AG09319 (cell line): Measurements from ENCODE around the gene NUP153.
"Not testable (repeated sequence)": the region's sequence is repeated elsewhere in the genome, so short reads cannot be mapped to it uniquely, and the experiment has no call there.

Experiments
- DNase-seq: peaks from one replicate; pipeline ENCODE4 v3.0.0-alpha.2; 2010; ENCODE audit warnings: low read depth; ENCODE audit errors: extremely low read depth
- TF ChIP-seq, protein P1 (sequence below): IDR thresholded peaks from 2 replicates; pipeline ENCODE4 v1.5.1; 2011; ENCODE audit warnings: low read depth, mild to moderate bottlenecking, inconsistent platforms, low read length, moderate library complexity

The NUP153 gene

DNA sequence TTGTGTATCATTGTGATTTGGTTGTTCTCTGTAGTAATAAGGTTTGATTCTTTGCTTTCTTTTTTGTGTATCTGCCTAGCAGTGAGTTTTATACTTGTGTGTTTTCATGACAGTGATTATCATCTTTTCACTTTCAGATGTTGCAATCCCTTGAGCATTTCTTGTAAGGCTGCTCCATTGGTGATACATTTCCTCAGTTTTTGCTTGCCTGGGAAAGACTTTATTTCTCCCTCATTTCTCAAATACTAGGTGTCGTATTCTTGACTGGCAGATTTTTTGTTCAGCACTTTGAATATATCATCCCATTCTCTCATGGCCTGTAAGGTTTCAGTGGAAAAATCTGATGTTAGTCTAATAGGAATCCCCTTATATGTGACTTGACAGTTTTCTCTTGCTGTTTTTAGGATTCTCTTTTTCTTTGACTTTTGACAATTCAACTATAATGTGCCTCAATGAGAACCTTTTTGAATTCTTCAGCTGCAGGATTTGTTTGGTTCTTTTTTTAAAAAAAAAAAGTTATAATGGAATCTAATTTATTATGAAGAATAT lies 31.1 kb upstream of the NUP153 start:
- DNase-seq: no peak
- TF ChIP-seq, protein P1, sequence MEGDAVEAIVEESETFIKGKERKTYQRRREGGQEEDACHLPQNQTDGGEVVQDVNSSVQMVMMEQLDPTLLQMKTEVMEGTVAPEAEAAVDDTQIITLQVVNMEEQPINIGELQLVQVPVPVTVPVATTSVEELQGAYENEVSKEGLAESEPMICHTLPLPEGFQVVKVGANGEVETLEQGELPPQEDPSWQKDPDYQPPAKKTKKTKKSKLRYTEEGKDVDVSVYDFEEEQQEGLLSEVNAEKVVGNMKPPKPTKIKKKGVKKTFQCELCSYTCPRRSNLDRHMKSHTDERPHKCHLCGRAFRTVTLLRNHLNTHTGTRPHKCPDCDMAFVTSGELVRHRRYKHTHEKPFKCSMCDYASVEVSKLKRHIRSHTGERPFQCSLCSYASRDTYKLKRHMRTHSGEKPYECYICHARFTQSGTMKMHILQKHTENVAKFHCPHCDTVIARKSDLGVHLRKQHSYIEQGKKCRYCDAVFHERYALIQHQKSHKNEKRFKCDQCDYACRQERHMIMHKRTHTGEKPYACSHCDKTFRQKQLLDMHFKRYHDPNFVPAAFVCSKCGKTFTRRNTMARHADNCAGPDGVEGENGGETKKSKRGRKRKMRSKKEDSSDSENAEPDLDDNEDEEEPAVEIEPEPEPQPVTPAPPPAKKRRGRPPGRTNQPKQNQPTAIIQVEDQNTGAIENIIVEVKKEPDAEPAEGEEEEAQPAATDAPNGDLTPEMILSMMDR: no peak

DNA sequence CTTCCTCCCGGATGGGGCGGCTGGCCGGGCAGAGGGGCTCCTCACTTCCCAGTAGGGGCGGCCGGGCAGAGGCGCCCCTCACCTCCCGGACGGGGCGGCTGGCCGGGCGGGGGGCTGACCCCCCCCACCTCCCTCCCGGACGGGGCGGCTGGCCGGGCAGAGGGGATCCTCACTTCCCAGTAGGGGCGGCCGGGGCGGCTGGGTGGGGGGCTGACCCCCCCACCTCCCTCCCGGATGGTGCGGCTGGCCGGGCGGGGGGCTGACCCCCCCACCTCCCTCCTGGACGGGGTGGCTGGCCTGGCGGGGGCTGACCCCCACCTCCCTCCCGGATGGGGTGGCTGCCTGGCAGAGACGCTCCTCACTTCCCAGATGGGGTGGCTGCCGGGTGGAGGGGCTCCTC lies 28.6 kb upstream of the NUP153 start:
- not testable (repeated sequence) for DNase-seq

DNA sequence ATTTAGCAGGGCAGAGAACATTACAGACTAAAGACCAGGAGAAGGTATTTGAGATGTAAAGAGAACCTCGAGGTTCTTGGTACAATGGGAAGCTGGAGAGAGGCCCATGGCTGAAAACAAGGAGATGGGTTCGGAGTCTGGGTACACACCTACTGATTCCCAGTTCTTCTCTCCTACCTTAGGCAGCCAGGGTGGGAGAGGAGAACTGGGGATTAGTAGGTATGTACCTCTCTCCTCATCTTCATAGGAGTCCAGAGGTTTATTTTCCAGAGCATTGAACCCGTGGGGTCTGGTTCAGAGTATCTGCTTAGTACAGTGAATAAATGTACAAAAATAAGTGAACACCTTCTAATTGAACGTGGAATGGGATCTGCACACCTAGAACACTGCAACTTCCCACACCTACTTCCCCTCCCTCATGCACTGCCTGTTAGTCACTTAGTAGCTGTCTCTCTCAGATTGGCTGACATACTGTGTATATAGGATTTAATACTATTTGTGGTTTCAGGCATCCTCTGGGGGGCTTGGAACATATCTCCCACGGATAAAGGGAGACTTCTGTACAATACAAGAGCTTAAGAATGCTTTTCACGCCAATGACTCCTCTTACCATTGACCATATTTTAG lies 23.5 kb upstream of the NUP153 start:
- no peak for DNase-seq
- TF ChIP-seq, protein P1: no peak

DNA sequence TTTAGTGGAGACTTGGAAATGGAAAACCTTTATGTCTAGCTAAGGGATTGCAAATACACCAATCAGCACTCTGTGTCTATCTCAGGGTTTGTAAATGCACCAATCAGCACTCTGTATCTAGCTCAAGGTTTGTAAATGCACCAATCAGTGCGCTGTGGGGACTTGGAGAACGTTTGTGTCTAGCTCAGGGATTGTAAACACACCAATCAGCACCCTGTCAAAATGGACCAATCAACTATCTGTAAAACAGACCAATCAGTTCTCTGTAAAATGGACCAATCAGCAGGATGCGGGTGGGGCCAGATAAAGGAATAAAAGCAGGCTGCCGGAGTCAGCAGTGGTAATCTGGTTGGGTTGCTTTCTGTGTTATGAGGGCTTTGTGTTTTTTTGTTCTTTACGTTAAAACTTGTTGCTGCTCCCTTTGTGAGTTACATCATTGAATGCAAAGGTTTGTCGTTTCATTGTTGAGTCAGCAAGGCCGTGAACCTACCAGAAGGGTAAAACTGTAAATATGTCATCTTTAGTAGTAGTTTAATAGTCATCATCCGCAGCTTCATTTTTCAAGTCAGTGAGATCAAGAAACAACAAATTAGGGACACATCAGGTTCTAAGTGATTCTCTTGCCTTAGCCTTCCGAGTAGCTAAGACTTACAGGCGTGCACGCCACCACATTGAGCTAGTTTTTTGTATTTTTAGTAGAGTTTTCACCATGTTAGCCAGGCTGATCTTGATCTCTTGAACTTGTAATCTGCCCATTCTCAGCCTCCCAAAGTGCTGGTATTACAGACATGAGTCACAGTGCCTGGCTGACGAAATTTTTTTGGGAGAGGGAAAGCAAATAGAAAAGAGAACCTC lies 22.7 kb upstream of the NUP153 start:
- no peak for DNase-seq
- TF ChIP-seq, protein P1: no peak

DNA sequence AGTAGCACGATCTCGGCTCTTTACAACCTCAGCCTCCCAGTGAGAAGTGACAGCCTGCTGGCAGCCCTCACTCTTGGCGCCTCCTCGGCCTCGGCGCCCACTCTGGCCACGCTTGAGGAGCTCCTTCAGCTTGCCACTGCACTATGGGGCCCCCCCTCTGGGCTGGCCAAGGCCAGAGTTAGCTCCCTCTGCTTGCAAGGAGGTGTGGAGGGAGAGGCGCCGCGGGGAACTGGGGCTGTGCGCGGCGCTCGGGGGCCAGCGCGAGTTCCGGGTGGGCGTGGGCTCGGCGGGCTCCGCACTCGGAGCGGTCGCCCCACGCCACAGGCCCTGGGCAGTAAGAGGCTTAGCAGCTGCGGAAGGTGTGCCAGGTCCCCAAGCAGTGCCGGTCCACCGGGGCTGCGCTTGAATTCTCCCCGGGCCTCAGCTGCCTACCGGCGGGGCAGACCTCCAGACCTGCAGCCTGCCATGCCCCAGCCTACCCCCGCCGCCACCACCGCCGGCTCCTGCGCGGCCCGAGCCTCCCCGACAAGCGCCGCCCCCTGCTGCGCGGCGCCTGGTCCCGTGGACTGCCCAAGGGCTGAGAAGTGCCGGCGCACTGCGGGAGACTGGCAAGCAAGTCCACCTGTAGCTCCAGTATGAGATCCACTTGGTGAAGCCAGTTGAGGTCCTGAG lies 22.0 kb upstream of the NUP153 start:
- TF ChIP-seq, protein P1: no peak
- no peak for DNase-seq

DNA sequence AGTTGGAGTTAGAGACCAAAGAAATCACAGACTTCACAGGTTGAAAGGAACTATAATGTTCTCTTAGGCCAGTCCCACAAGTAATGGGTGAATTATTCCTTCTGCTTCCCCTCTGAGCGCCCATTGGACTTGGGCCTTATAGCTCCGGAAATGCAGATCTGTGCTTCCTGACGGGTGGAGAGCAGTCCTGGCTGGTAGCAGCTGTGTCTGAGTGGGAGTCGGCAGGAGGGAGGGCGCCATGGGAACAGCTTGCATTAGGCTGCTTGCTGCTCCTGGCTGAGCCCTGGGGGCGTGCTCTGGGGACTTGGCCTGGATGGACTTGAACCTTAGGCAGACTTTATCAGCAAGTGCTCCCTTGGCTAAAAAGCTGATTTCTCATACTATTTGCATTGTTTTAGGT lies 18.4 kb upstream of the NUP153 start:
- no peak for DNase-seq

DNA sequence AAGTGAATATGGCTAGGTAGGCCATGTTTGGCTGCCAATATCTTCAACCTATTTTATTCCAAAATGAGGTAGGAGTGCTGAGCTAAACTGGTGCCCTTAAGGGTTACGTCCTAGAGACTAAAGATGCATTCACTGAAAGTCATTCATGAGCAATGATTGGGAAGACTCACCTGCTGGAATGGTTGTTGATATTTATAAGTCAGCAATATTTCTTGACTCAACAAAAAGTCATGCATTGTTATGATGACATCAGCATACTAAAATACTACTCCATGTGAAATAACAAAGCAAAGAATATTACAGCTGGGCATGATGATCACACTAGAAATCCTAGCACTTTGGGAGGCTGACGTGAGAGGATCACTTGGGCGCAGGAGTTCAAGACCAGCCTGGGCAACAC lies 17.6 kb upstream of the NUP153 start:
- no peak for DNase-seq
- TF ChIP-seq, protein P1: no peak

More for the DNA sequence above, 18.4 kb upstream of the NUP153 start:
- TF ChIP-seq, protein P1: no peak
